Pancreas (tissue), 10 donors: ENCODE results near the gene NES. TPM values are rescaled to one million over a fixed set of nuclear protein-coding genes. Genes with fewer than 3 reads are reported as not detected.

ENCODE experiments used
- ATAC-seq, 4 donors: fragments of 200-7000 bp; cut with Tn5 transposase; one replicate each; pipeline versions ENCODE4 v1.8.0 to v1.9.1; 2020; ENCODE audit warnings: mild to moderate bottlenecking in 4 of 4, moderate library complexity in 4 of 4
- DNase-seq, 6 donors: peaks; one replicate each; pipeline ENCODE4 v3.0.0-alpha.2; 2020
- FAIRE-seq: peaks from 2 replicates; lab custom pipeline; 2012; peaks lifted over from hg19 to GRCh38; lab: Jason Lieb, UNC
- H3K27ac ChIP-seq, 4 donors: fragments of 200-600 bp; sonication (generic); 1 replicate in 3 of 4; 2 replicates in 1 of 4; pipeline versions ENCODE4 v1.5.0 to v1.8.0; 2020
- H3K27me3 ChIP-seq, 4 donors: fragments of 200-600 bp; one replicate each; pipeline ENCODE4 v1.8.0; 2021
- H3K36me3 ChIP-seq, 3 donors: fragments of 200-600 bp; sonication (generic) in 1 of 3; one replicate each; pipeline versions ENCODE4 v1.5.0 to v1.8.0; 2020 to 2021
- H3K4me1 ChIP-seq, 3 donors: fragments of 200-600 bp; one replicate each; pipeline ENCODE4 v1.8.0; 2021
- H3K4me3 ChIP-seq, 4 donors: fragments of 200-600 bp; sonication (generic) in 2 of 4; one replicate each; pipeline versions ENCODE4 v1.5.0 to v1.8.0; 2020 to 2021
- H3K9me3 ChIP-seq, 4 donors: fragments of 200-600 bp; one replicate each; pipeline ENCODE4 v1.8.0; 2021
- WGBS, 2 donors: extraction: QIAGEN DNeasy Blood & Tissue Kit; methylation state at CpG; one replicate each; pipeline ENCODE4 v1.1.7; 2013; 5-methylcytosine and 5-hydroxymethylcytosine counted together
- intact Hi-C, 3 donors: fragments of 100-400 bp; cut with DNase I; formaldehyde crosslinking; loops; one replicate each; pipeline versions ENCODE4 v1.11.1 to v1.14.2; 2022
- polyA plus RNA-seq, 2 donors: library from polyadenylated mRNA; stranded (reverse); fragments of 200-250 nt; gene quantifications; one replicate each; pipeline ENCODE4 v1.2.3, GENCODE V29; 2013
- total RNA-seq, 6 donors: library from RNA; stranded (reverse); fragmentation: NEBNext Ultra II Directional in 4 of 6; extraction: Animal tissue kit (Norgen Biotek cat#: 25700) in 4 of 6; gene quantifications; one replicate each; pipeline versions ENCODE4 v1.2.1 to v1.2.4, GENCODE V29; 2021 to 2023
- TF ChIP-seq, protein P1 (sequence below), 4 donors: fragments of 200-600 bp; sonication (generic) in 3 of 4; IDR thresholded peaks; one replicate each; pipeline versions ENCODE4 v1.5.0 to v1.8.0; 2021; ENCODE audit warnings: antibody characterized with exemption in 4 of 4
- donor health status: healthy with polysubstance abuse.
- donor health status: DM: no; HTN: no; CAD: no; lungs with moderate emphysema.
- donor health status: DM: no; HTN: no; CAD: no.
- donor health status: control.
- donor health status: control.
- donor health status: Bipolar disorder and iron deficiency.
- donor health status: DM: yes; HTN: yes; CAD: no.
- donor health status: DM: no; HTN: no; CAD: no.
- donor health status: DM: no; HTN: no; CAD: no.
- donor health status: DM: yes; HTN: yes; CAD: no.

Gene NES
- total and polyA plus RNA-seq, 8 donors, result 1.1 to 7.6 (median 3.7) TPM

GRCh38 chr1:156709757-156710489 lies 32.7 kb upstream of the NES start:
- Histone ChIP-seq H3K4me3 (no peak overlapping the region), H3K27me3 (no peaks in the 10 kb centered on the region), H3K36me3 (no peaks in the 10 kb centered on the region), H3K27ac (no peak overlapping the region), H3K4me1 (peaks cover 9 to 15% (median 15%) of the 10 kb centered on the region in 3 donors), H3K9me3 (no peaks in the 10 kb centered on the region)
- TF ChIP-seq, protein P1, sequence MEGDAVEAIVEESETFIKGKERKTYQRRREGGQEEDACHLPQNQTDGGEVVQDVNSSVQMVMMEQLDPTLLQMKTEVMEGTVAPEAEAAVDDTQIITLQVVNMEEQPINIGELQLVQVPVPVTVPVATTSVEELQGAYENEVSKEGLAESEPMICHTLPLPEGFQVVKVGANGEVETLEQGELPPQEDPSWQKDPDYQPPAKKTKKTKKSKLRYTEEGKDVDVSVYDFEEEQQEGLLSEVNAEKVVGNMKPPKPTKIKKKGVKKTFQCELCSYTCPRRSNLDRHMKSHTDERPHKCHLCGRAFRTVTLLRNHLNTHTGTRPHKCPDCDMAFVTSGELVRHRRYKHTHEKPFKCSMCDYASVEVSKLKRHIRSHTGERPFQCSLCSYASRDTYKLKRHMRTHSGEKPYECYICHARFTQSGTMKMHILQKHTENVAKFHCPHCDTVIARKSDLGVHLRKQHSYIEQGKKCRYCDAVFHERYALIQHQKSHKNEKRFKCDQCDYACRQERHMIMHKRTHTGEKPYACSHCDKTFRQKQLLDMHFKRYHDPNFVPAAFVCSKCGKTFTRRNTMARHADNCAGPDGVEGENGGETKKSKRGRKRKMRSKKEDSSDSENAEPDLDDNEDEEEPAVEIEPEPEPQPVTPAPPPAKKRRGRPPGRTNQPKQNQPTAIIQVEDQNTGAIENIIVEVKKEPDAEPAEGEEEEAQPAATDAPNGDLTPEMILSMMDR (IDR thresholded peaks at IDR 0.05), result no peak
- DNase-seq (peak in 5 of 6 donors; percentile 43 to 80 (median 61)), FAIRE-seq (no peak), ATAC-seq (peak; percentile 30 to 78 (median 66))
- WGBS, 2 donors, result 27 to 36% methylated on average over 9 to 11 of the region's 11 CpGs
- intact Hi-C loops, result no loop called here

DNA sequence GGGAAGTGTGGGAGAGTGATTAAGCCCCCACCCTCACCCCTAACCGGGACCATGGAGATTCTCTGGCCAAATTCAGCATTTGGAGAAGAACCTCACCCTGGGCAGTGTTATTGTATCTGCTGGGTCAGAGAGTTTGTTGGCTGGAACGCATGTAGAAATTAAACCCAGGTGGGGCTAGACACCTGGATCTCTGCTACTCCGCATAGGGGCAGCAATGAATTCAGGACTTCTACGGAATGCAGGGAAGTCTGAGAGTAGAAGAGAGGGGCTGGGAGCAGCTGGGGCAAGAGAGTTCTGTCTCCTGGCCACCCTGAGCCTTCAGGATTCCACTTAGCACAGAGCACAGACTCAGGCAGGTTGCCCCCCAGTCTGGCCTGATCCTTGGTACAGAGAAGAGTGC lies 31.8 kb upstream of the NES start:
- ATAC-seq (no peak), FAIRE-seq (no peak), DNase-seq (no peak)
- no peaks in the 10 kb centered on the region for H3K27me3 ChIP-seq
- peaks cover 9 to 22% (median 17%) of the 10 kb centered on the region in 3 donors for H3K4me1 ChIP-seq
- TF ChIP-seq, protein P1 (IDR thresholded peaks at IDR 0.05), result no peak
- H3K36me3 ChIP-seq, result no peaks in the 10 kb centered on the region
- no peaks in the 10 kb centered on the region for H3K9me3 ChIP-seq
- H3K27ac ChIP-seq, result no peak overlapping the region
- intact Hi-C loops, result no loop called here
- 89 to 94% methylated on average over 4 of the region's 4 CpGs for WGBS, 2 donors
- H3K4me3 ChIP-seq, result no peak overlapping the region

GRCh38 chr1:156708218-156708661 lies 31.0 kb upstream of the NES start:
- Histone ChIP-seq H3K27me3 (peaks cover 0 to 6% (median 0%) of the 10 kb centered on the region in 4 donors), H3K36me3 (no peaks in the 10 kb centered on the region), H3K4me1 (peaks cover 9 to 22% (median 17%) of the 10 kb centered on the region in 3 donors), H3K4me3 (no peak overlapping the region), H3K9me3 (no peaks in the 10 kb centered on the region), H3K27ac (no peak overlapping the region)
- TF ChIP-seq, protein P1 (IDR thresholded peaks at IDR 0.05), result no peak
- intact Hi-C loops, result no loop called here
- WGBS, 2 donors, result 45 to 68% methylated on average over 4 of the region's 4 CpGs
- ATAC-seq (no peak), DNase-seq (no peak), FAIRE-seq (no peak)

- 66 to 70% methylated on average over 8 of the region's 8 CpGs for WGBS, 2 donors
- DNase-seq, result no peak
- TF ChIP-seq, protein P1 (IDR thresholded peaks at IDR 0.05), result no peak
- Histone ChIP-seq H3K4me1 (peaks cover 9 to 22% (median 17%) of the 10 kb centered on the region in 3 donors), H3K27ac (no peak overlapping the region), H3K27me3 (peaks cover 0 to 6% (median 0%) of the 10 kb centered on the region in 4 donors), H3K9me3 (no peaks in the 10 kb centered on the region), H3K36me3 (no peaks in the 10 kb centered on the region), H3K4me3 (no peak overlapping the region)
- ATAC-seq, result no peak
- intact Hi-C loops, result no loop called here
- no peak for FAIRE-seq
Observed at GRCh38 chr1:156707417-156708217, 30.4 kb upstream of the NES start.
